ENCODE measurements around the gene BCR. TPM values are rescaled to one million over a fixed set of nuclear protein-coding genes. Genes with fewer than 3 reads are reported as not detected.

BCR gene
- total RNA-seq, 1 experiment from 2014 or later = 77.0 TPM

GRCh38 chr22:23236440-23237184 lies 56.3 kb downstream of the BCR start:
- Histone ChIP-seq H3K4ac (ENCODE audit: low read depth, low read length) (no peak overlapping the region), H2BK15ac (ENCODE audit: low read depth, low read length) (no peak overlapping the region), H3K14ac (ENCODE audit: insufficient read depth, low read length) (no peak overlapping the region), H2BK12ac (ENCODE audit: insufficient read length, low read depth, low read length) (no peak overlapping the region), H2AFZ (ENCODE audit: low read length) (no peak overlapping the region), H3K27me3 (ENCODE audit: insufficient read depth, low read length) (no peaks in the 10 kb centered on the region), H3K4me2 (ENCODE audit: insufficient read depth, insufficient read length, low read length) (no peak overlapping the region), H4K20me1 (ENCODE audit: control insufficient read depth, insufficient read depth, insufficient read length) (no peaks in the 10 kb centered on the region), H3K4me1 (ENCODE audit: insufficient read depth, low read length) (peaks cover 15% of the 10 kb centered on the region; the same call in 1 of the 2 replicates), H3K79me2 (ENCODE audit: insufficient read depth, low read length) (peaks cover 41% of the 10 kb centered on the region; the same call in 1 of the 2 replicates), H4K5ac (ENCODE audit: insufficient read length, low read depth, low read length) (no peak overlapping the region), H3K56ac (ENCODE audit: insufficient read length, low read depth, low read length) (no peak overlapping the region), H3K23ac (ENCODE audit: insufficient read length, low read depth, low read length) (no peak overlapping the region), H2BK20ac (ENCODE audit: low read depth, low read length, poor library complexity, severe bottlenecking) (no peak overlapping the region), H3K27ac (ENCODE audit: insufficient read length, low read depth, low read length) (no peak overlapping the region), H2AK5ac (ENCODE audit: insufficient read length, low read length) (no peak overlapping the region), H3T11ph (ENCODE audit: low read length) (no peak overlapping the region), H3K9ac (ENCODE audit: extremely low read depth, insufficient read length, low read length) (no peak overlapping the region), H2BK5ac (ENCODE audit: insufficient read length, low read length) (no peak overlapping the region), H3K9me3 (ENCODE audit: control insufficient read depth, low read depth, low read length) (no peaks in the 10 kb centered on the region), H2BK120ac (ENCODE audit: low read depth, low read length, poor library complexity, severe bottlenecking) (no peak overlapping the region), H4K91ac (ENCODE audit: insufficient read length, low read depth, low read length) (no peak overlapping the region), H3K23me2 (ENCODE audit: insufficient read length, low read depth, low read length, poor library complexity, severe bottlenecking) (no peaks in the 10 kb centered on the region), H3K79me1 (ENCODE audit: insufficient read depth, low read depth, low read length, poor library complexity, severe bottlenecking) (peaks cover 14% of the 10 kb centered on the region), H4K8ac (replicated peaks; ENCODE audit: insufficient read length, low read depth, low read length) (no peak overlapping the region), H3K18ac (ENCODE audit: insufficient read length, low read depth, low read length) (no peak overlapping the region)
- DNase-seq = no peak
- no CpG with 5 or more reads among the region's 14 CpGs for WGBS (ENCODE audit: extremely low coverage, insufficient read length, low lambda C conversion rate)
- Mint-ChIP-seq H3K4me3 (peak overlapping the region in 1 of 2 experiments; percentile 8; a peak in 1 of 5 replicates), H3K27me3 (ENCODE audit: low read depth) (no peaks in the 10 kb centered on the region), H3K9me3 (peaks cover 0 to 2% of the 10 kb centered on the region in 2 experiments; a peak in 3 of 5 replicates), H3K27ac (peak overlapping the region; percentile 82 to 96 (median 94); a peak in 6 of 7 replicates), H3K4me1 (peaks cover 69 to 71% of the 10 kb centered on the region in 2 experiments), H3K36me3 (ENCODE audit: insufficient read depth in 1 of 3, low read depth in 3 of 3) (peaks cover 29 to 37% (median 33%) of the 10 kb centered on the region in 3 experiments)
- TF ChIP-seq CTCF (conservative IDR thresholded peaks at IDR 0.05) = no peak
